Choroid plexus epithelial cell (primary cell): Measurements from ENCODE around the gene TRABD.
"Not testable (repeated sequence)": the region's sequence is repeated elsewhere in the genome, so short reads cannot be mapped to it uniquely, and the experiment has no call there.

Experiments
- DNase-seq: peaks from one replicate; pipeline ENCODE4 v3.0.0-alpha.2; 2010; ENCODE audit warnings: low read depth
- H3K4me3 ChIP-seq: 2 replicates; pipeline ENCODE4 v1.5.1; 2011; ENCODE audit warnings: low read depth, mild to moderate bottlenecking, control low read depth, low read length, moderate library complexity
- CTCF ChIP-seq: conservative IDR thresholded peaks from 2 replicates; pipeline ENCODE4 v1.5.1; 2011; ENCODE audit warnings: low read depth, mild to moderate bottlenecking, control low read depth, inconsistent platforms, low read length, moderate library complexity

The TRABD gene

GRCh38 chr22:50199829-50200460 lies 14.2 kb downstream of the TRABD start:
- no peak for TF ChIP-seq CTCF
- H3K4me3 ChIP-seq = peak overlapping the region; percentile 77
- DNase-seq = no peak

GRCh38 chr22:50200461-50201190 lies 14.9 kb downstream of the TRABD start, which contains the start of gene SELENOO:
Gene SELENOO, plus strand, starts transcription at chr22:50201011. Its CDS starts 26 bp downstream, at chr22:50201037.
- peak; percentile 89 for DNase-seq
- TF ChIP-seq CTCF = no peak
- H3K4me3 ChIP-seq = peak within 1 kb of the TSS; percentile 77

GRCh38 chr22:50201191-50202129 lies 15.7 kb downstream of the TRABD start:
- DNase-seq = no peak
- peak overlapping the region; percentile 77 for H3K4me3 ChIP-seq

GRCh38 chr22:50202130-50202666 lies 16.5 kb downstream of the TRABD start:
- H3K4me3 ChIP-seq = peak overlapping the region; percentile 77
- TF ChIP-seq CTCF = no peak
- DNase-seq = no peak

More at GRCh38 chr22:50201191-50202129, 15.7 kb downstream of the TRABD start:
- no peak for TF ChIP-seq CTCF

- no peak overlapping the region for H3K4me3 ChIP-seq
- no peak for DNase-seq
- TF ChIP-seq CTCF = no peak
Observed at GRCh38 chr22:50203288-50203687, 17.6 kb downstream of the TRABD start.

GRCh38 chr22:50204571-50204970 lies 18.9 kb downstream of the TRABD start:
- no peak overlapping the region for H3K4me3 ChIP-seq
- DNase-seq = no peak
- TF ChIP-seq CTCF = no peak

- DNase-seq = not testable (repeated sequence)
Observed at GRCh38 chr22:50204998-50205397, 19.3 kb downstream of the TRABD start.

More at GRCh38 chr22:50204998-50205397, 19.3 kb downstream of the TRABD start:
- not testable (repeated sequence) for H3K4me3 ChIP-seq
